ENCODE results near the gene SPSB2.

The SPSB2 gene

DNA sequence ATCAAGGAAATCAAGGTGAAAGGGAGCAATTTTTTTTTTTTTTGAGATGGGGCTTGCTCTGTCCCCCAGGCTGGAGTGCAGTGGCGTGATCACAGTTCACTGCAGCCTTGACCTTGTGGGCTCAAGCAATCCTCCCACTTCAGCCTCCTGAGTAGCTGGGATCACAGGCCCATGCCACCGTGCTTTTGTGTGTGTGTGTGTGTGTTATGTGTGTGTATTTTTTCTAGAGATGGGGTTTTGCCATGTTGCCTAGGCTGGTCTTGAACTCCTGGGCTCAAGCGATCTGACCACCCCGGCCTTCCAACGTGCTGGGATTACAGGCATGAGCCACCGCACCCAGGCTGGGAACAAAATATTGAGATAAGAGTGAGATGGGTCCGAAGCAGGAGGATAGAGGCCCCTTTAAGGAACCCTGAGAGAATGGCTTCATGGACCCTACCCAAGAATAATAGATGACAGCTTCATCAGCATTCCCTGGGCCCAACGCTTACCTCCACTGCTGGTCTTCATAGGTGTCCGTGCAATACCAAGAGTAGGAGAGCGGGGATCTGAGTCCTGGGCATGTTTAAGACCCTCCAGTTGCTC, 23.0 kb downstream of the SPSB2 start:
- no peak for DNase-seq

DNA sequence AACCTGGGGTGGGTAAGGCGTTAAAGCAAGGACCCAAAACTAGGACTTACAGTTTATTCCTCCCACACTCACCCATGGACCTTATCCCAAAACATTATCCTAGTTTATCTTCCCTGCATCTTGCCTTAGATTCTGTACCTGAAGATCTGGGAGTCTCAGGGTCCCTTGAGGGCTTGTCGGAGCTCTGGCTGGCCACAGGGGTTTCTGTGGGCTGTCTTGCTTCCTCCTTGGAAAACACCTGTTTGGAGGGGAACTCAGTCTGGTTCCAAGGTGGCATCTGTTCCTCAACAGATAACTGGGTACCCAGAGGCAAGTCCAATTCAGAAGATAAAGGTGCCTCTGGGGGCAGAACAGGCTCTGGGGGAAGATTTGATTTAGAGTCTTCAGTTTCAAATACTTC, 23.7 kb downstream of the SPSB2 start:
- no peak for DNase-seq

DNA sequence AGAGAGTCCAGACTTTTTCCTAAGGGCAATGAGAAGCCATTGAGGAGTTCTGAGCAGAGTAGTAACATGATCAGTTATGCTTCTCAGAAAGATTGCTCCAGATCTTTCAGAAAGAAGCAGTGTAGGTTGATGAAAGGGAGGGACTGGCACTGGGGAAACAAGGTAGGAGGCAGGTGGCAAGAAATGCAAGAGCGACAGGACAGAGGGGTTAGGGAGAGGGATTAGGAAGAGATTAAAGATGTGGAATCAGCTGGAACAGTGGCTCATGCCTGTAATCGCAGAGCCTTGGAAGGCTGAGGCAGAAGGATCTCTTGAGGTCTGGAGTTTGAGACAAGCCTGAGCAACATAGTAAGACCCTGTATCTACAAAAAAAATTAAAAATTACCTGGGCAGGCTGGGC, 25.4 kb downstream of the SPSB2 start:
- DNase-seq: no peak

DNA sequence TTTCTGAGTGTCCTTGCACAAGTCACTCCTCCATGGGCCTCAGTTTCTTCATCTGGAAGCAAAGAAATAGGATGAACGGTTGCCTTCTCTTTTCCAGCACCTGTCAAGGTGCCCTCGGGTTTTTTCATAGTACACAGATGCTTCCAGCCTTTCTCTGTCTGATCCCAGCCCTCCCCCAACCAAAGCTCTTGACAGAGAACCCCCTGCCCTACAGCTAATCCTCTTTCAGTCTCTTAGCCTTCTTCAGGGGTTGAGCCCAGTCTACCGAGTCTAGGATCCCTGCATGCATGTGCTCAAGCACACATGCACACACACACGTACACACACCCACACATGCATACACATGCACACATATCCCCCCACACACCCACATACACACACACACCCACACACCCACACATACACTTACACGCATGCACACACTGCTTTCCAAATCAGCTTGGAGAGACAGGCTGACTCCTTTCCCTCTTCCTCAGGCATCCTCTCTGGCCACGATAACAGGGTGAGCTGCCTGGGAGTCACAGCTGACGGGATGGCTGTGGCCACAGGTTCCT, 26.7 kb downstream of the SPSB2 start:
- no peak for DNase-seq

DNA sequence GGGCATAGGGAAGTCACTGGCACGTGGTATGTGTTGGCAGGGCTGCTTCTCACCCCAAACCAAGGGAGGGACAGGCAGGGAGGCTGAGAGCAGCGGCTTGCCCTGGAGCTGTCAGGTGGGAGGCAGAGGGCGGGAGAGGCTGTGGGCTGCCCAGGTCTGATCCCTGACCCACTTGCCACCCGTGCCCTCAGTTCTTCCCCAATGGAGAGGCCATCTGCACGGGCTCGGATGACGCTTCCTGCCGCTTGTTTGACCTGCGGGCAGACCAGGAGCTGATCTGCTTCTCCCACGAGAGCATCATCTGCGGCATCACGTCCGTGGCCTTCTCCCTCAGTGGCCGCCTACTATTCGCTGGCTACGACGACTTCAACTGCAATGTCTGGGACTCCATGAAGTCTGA, 27.7 kb downstream of the SPSB2 start:
- DNase-seq: no peak

DNA sequence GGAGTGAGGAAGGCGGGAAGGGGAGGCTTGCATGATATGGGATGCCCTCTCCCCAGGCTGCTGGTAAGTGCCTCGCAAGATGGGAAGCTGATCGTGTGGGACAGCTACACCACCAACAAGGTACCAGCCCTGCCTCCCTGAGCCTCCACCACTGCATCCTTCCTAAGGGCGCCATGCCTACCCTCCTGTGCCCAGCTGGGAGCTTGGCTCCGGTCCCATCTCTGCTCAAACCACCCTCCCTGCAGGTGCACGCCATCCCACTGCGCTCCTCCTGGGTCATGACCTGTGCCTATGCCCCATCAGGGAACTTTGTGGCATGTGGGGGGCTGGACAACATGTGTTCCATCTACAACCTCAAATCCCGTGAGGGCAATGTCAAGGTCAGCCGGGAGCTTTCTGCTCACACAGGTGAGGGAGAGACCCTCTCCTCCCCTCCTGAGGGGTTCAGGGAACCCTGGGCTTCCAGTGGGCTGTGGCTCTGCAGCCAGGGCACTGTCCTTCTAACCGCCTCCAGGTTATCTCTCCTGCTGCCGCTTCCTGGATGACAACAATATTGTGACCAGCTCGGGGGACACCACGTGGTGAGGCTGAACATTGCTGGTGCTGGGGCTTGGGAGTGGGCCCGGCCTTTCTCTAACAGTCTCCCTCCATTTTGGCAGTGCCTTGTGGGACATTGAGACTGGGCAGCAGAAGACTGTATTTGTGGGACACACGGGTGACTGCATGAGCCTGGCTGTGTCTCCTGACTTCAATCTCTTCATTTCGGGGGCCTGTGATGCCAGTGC, 29.8 kb downstream of the SPSB2 start:
- no peak for DNase-seq

DNA sequence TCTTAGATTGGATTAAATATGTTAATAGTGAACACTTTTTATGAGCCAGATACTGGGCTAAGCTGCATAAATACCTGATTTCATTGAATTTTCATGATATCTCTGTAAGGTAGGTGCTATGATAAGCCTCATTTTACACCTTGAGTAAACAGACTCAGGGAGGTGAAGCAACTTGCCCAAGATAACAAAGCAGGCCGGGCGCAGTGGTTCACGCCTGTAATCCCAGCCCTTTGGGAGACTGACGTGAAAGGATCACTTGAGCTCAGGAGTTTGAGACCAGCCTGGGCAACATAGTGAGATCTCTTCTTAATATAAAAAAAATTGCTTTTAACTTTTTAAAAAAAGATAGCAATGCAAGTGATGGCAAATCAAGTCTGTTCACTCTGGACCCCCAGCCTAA, 31.0 kb downstream of the SPSB2 start:
- no peak for DNase-seq

DNA sequence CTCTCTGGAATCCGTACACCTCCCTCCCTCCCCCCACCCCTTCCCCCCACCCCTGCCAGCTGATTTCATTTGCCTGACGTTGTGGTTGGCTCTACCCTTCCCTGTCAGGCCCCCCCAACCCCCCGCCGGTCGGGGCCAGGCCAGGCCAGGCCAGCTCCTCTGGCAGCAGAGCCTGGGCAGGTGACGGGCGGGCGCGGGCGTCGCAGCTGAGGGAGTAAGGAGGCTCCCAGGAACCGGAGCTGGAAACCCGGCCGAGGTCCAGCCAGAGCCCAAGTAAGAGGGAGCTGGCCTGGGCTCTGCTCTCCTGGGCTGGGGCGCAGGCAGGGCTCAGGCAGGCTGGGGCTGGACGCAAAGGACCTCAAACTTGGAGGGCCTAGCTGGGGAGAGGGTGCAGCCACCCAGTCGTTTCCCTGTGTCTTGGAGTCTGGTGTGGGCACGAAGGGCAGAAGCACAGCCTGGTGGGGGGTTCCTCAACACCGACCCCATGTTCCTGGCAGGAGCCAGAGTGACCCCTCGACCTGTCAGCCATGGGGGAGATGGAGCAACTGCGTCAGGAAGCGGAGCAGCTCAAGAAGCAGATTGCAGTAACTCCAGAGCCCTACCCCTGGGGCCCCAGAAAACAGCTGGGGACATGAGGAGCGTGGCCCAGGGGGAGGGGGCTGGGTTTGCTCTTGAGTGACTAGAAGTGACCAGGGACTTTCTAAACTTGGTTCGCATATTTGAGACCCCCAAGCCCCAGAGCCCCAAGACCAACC, 32.2 kb downstream of the SPSB2 start, which contains the start of gene GNB3:
TSS of gene GNB3 (plus strand) at position 165 of the 755 bp plus-strand sequence. CDS start at position 528, 363 bp downstream.
- DNase-seq: peak; percentile 44

DNA sequence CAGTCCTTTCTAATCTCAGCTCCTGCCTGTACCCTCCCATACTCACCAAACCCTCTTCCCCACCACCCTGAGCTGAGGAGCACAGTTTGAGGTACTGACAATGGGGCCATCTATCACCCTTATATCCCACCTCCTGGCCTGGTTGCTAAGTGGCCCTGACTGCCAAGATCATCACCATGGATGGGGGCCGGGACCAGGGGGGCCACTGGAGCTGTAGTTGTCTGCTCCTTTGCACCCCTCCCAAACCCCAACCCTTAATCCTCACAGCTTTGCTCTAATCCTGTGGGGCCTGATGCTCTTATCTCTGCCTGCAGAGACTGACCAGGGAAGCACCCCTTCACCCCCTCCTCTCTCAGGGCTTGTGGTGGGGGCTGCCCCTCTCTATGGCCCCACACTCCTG, 32.8 kb downstream of the SPSB2 start:
- DNase-seq: no peak

DNA sequence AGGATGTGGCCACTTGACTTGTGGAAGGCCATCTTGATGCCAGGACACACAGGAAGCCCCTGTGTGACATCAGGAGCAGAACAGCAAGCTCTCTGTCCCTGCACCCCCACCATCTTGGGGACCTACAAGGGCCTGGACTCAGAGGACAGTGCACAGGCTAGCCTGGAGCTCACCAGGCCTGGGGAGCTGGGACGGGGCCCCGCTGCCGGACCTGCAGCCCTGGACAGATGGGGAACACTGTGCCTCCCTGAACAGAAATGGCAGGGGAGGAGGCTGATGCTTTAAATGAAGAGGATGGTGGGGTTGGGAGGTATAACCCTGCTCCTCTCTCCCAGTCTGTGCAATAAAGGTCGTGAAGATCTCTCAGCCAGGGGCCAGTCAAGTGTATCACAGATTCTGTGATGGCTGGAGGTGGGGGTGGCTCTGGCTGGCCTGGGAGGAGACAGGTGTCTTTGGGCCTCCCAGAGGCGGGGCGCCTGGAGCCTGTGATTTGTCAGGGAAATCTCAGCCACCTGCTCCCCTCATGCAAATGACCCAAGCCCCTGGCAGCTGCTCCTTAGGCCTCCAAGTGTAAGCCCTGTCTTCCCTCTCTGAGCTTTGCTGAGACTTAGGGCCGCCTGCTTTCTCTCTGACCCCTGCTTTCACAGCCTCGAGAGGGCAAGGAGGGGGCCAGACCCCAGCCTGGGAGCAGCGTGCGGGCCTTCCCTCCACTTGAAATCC, 33.5 kb downstream of the SPSB2 start:
- DNase-seq: peak; percentile 73

DNA sequence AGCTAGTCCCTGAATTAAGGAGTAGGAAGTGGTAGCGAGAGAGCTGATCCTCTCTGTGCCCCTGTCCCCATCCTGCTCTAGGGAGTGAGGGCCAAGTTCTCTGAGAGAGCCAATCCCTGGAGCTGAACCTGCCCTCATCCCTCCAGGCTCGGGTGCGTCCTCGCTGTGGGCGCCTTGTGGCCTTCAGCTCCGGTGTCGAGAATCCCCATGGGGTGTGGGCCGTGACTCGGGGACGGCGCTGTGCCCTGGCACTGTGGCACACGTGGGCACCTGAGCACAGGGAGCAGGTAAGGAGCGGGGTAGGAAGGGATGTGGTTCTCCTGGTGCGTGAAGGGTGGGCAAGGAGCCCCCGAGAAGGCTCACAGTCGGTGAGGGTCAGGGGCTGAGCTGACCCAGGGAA, 34.2 kb downstream of the SPSB2 start:
- DNase-seq: no peak

DNA sequence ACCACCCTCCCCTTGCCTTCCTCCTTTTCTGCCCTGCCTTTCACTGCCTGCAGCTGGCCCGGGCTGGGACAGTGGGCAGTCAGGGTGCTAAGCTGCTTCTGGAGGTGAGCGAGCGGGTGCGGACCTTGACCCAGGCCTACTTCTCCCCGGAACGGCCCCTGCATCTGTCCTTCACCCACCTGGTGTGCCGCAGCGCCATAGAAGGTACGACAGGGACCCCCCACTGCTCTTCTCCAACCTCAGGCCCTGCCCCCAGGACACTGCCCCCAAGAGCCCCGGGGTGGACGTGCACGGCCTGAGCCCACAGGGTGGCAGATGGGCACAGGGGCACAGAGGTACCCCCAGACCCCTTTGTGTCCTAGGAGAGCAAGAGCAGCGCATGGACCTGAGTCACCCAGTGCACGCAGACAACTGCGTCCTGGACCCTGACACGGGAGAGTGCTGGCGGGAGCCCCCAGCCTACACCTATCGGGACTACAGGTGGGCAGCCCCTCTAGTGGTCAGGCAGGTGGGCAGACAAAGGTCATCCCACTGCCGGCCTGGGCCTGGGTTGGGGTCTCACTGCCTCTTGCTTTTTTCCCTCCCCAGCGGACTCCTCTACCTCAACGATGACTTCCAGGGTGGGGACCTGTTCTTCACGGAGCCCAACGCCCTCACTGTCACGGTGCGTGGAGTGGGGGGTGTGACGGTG, 35.6 kb downstream of the SPSB2 start:
- DNase-seq: no peak

DNA sequence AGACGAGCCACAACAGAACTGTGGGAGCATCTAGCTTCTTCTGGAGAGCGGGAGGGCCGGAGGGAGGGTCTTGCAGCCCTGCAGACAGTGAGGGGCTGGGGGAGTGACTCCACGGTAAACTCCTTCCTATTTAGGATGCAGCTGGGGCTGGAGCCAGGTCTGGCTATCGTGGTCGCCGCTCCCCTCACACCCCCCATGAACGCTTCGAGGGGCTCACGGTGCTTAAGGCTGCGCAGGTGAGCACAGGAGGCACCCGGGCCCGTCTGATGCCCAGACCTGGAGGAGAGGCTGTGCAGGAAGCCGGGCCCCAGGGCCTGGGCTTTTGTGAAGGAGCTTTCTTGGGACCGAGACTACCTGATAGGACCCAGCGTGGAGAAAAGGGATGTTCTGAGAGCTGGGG, 36.3 kb downstream of the SPSB2 start:
- no peak for DNase-seq

DNA sequence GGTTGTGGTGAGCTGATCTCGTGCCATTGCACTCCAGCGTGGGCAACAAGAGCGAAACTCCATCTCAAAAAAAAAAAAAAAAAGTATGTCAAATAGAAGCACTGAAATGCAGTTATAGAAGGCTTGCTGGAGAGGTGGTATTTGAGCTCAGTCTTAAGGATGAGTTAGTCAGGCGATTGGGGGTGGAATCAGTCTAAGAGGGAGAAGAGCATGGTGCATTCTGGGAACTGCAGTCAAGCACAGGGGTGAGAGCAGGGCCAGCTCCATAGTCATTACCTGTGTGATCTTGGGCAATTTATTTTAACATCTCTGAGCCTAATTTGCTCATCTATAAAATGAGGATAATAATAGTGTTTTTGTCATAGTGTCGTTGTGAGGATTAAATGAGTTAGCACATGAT, 38.2 kb downstream of the SPSB2 start:
- no peak for DNase-seq

DNA sequence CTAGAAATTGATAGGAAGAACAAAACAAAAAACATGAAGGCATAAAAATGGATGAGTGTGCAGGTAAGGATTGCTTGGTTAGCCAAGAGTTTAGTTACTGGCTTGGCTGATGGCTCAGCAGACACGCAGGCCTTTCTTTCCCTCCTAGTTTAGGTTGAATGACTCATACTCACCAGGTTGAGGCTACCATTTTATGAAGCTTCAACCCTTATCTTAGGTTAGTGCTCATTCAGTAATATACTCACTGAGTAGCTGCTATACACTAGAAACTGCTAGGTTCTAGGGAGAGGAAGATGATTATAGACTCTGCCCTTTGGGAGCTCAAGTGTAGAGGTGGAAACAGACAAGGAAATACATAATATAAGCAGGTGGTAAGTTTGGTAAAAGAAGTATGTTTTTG, 38.8 kb downstream of the SPSB2 start:
- DNase-seq: no peak

DNA sequence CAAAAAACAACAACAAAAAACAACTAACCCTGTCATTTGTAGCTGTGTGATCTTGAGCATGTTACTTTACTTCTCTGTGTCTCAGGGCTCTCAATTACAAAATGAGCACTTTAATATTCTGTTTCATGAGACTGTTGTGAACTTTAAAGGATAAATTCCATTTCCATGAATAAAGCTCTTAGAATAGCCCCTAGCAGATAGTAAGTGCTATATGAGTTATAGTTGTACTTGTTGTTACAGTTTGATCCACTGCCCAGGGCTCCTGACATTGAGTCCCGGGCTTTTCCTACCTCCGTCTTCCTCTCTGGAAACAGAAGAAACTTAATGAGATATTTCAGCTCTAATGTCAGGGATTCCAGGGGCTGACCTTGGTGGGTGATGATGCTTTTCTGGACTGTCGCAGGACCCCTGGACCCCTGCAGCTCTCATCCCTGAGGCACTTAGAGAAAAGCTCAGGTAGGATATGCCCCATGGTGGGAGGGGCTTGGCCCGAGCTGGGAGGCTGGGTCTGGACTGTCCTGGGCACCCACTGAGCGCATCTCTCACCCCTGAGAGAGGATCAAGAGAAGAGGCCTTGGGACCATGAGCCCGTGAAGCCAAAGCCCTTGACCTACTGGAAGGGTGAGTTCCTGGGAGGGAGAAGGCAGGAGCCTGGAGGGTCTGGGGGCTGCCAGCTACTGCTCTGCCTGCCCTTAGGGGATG, 39.8 kb downstream of the SPSB2 start:
- no peak for DNase-seq

DNA sequence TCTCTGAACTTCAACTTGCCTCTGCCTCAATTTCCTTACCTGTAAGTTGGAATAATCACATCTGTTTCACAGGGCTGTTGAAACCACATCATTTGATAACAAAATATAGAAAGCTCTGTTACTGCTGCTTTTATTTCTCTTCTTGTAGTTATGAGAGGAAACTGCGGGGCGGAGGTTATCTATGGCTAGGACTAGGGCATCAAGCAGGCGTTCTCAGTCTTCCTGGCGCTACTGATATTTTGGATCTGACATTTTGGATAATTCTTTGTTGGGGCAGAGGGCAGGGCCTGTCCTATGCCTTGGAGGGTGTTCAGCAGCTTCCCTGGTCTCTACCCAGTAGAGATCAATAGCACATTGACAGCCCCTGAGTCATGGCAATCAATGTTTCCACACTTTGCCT, 41.0 kb downstream of the SPSB2 start:
- DNase-seq: no peak

DNA sequence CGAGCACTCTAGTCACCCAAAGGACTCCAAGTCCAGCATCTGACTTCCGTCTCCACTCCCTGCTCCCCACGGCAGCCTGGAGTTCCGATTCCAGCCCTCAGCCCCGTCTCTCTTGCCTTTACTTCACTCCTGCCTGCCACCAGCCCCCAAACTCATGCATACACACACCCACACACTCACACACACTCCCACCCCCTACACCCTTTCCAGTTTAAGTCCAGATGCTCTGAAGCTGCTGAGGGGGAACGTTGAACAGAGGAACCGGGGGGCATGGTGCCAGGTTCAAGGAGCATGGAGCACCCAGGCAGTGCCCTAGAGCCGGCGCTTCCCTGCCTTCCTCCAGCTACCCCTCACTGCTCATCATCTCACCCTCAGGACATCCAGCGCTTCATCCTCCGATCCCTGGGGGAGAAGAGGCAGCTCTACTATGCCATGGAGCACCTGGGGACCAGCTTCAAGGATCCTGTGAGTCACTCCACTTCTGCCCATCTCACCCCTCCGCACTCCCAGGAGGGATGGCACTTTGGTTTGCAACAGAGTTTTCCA, 41.6 kb downstream of the SPSB2 start:
- DNase-seq: no peak

DNA sequence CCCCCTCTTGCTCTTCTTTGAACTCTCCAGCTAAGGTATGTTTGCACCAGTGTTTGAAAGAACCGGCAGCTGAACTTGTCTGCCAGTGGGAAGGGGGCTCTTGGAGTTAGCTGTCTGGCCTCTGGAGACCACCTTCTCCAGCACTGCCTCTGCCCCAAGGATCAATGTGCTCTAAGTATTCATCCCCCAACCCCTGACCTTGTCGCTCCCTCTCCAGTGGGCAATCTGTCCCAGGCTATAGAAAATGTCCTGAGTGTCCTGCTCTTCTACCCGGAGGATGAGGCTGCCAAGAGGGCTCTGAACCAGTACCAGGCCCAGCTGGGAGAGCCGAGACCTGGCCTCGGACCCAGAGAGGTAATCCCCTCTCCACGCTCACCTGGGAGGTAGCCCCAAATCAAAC, 42.1 kb downstream of the SPSB2 start:
- DNase-seq: no peak

DNA sequence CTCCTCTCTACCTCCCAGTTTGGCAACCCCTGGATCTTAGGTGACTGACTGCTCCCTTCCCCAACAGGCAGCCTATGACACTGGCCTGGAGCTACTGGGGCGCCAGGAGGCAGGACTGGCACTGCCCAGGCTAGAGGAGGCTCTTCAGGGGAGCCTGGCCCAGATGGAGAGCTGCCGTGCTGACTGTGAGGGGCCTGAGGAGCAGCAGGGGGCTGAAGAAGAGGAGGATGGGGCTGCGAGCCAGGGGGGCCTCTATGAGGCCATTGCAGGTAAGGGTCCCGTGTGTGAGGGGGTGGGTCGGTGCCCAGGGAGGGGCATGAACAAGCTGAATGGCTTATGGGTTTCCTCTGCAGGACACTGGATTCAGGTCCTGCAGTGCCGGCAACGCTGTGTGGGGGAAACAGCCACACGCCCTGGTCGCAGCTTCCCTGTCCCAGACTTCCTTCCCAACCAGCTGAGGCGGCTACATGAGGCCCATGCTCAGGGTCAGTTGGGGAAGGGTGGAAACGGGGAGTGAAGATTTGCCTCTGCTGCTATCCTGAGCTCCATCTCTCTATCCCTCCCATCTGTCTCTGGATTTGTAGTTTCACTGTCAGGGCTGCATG, 42.7 kb downstream of the SPSB2 start:
- DNase-seq: no peak

Measured in retina (tissue), 1 donor.